ENCODE data around the gene OSBPL9.
"Not testable (repeated sequence)": the region's sequence is repeated elsewhere in the genome, so short reads cannot be mapped to it uniquely, and the experiment has no call there.

OSBPL9 gene

DNA sequence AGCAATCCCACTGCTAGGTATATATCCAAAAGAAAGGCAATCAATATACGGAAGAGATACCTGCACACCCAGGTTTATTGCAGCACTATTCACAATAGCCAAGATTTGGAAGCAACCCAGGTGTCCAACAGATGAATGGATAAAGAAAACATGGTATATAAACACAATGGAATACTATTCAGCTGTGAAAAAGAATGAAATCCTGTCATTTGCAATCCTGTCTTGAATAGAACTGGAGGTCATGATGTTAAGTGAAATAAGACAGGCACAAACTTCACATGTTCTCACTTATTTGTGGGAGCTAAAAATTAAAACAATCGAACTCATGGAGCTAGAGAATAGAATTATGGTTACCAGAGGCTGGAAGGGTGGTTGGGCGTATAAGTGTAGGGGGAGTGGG, 101.0 kb downstream of the OSBPL9 start:
- no peak for FAIRE-seq

DNA sequence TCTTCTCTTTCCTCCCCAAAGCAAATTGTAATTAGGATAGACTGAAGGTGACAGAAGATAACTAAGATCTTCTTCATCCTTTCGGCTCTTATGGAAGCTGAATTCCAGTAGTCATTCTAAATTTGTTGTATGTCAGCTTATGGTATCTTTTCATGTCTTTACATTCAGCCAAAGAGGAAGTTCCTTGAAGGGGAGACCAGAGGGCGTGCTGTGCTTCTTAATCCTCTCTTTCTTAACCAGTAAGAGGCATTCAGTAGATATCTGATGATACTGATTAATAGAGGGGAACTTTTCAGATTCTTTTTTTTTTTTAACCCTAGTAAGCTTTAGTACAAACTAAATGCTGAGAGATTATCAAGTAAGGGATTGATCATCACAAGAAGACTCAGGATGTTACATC, 102.3 kb downstream of the OSBPL9 start:
- no peak for FAIRE-seq

DNA sequence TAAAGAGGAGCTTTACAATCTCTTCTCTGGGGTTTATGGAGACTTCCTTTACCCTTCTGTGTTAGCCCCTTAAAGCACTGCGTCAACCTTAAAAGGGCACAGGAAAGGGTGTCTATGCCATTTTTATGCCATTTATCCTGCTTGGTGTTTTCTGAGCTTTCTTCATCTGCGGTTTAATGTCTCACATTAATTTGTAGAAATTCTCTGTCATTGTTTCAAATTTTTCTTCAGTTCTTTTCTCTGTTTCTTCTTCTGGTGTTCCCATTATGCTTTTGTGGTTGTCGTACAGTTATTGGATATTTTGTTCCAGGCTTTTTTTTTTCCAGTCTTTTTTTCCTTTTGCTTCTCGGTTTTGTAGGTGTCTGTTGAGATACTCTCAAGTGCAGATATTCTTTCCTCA, 107.9 kb downstream of the OSBPL9 start:
- no peak for FAIRE-seq

DNA sequence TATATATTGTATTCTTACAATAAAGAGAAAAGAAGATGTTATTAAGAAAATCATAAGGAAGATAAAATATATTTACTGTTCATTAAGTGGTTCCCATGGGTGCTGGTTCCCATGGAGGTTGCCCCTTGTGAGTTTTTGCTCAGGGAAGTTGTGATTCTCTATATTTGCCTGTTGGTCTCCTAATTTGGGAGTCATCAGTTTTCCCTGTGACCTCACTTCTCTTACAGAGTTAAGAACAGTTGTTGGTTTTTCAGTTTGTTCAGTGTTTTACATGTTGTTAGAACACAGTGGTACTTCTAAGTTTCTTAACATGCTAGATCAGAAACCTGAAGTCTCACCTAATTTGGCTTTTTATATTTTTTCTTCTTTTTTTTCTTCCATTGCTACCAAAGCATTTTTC, 109.2 kb downstream of the OSBPL9 start:
- no peak for FAIRE-seq

DNA sequence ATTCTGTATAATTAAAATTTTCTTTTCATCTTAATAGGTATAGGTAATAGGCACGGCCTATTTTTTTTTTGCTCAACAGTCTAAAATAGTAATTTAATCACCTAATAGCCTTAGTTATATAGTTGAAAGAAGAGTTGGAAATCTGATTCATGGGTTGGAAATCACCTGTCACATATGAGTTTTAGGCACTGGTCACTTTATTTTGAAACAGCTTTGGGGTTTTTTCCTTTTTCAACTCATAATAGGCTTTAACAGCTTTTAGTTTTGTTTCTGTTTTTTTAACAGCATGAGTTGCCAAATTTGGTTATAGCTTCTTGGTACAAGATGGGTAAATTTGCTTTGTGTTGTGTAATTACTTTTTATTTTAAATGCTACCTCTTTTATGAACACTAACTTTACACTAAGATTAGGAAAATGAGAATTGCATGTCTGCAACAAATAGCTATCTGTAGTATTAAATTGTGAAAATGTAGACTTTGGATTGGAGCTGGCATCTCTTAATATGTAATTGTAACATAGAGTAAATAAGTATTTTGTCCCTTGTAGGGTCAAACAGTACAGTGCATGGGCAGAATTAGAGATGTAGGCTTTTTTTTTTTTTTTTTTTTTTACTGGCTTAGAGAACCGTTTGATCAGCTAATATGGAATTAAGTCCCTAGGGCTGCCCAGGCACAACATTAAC, 109.8 kb downstream of the OSBPL9 start:
- FAIRE-seq = no peak

DNA sequence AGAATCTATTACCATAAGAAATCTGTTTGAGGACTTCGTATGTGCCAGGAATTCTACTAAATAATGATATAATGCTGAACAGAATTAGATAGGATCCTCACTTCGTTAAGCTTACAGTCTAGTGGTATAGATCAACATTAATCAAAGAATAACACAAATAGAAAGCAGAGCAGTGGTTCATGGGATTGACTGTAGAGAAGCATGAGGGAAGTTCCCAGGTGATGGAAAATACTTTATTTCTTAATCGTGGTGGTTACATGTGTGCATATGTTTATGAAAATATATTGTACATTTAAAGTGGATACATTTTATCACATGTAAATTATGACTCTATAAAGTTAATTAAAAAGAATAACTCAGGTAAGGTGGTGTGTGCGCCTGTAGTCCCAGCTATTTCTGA, 110.5 kb downstream of the OSBPL9 start:
- no peak for FAIRE-seq

DNA sequence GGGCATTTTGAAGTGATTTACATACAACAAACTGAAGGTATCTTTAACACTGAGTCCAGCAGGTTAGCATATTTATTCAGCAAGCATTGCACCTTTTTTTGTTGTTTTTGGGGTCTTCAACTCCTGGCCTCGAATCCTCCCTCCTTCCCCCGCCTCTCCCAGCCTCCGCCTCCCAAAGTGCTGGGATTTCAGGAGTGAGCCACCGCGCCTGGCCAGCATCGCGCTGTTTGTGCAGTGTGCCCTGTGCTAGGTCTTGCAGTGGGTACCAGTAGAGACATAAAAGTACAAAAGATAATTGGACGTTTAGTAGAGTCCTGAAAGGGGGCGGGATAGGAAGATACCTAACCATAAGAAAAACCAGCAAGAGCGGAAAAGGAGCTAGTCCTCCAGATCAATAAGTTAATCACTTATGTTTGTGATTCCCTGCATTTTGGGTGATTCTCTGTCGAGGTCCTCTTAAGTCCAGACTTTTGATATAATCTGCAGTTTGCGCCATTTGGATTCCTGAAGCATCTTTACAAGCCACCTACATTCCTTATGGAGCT, 111.8 kb downstream of the OSBPL9 start:
- FAIRE-seq = no peak

DNA sequence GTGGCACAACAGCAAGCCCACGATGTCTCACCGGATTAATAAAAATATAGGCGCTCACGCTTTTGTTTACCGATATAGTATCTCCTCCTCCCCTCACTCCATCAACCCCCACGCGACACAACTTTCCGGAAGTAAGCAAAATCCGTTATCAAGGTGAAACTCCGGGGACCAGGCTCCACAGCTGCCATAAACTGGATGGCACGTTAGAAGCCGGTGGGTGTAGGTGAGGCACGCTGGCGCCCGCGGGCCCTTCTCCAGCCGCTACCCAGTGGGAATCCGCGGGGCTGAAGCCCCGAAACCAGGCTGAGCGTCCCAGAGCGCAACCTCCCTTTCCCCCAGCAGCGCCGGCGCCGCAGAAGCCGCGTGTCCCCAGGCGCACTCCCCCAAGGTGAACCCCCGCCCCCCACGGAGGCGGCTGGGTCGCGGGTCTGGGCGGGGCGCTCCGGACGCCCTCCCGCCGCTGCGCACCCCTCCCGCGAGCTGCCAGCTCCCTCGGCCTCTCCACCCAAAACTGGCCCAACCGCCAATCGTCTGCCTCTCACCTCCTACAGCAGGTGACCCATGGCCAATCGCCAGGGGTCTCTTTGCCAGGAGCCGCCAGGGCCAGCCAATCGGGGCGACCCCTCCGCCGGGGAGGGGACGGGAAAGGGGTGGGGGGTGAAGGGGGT, 112.4 kb downstream of the OSBPL9 start:
- no peak for FAIRE-seq

DNA sequence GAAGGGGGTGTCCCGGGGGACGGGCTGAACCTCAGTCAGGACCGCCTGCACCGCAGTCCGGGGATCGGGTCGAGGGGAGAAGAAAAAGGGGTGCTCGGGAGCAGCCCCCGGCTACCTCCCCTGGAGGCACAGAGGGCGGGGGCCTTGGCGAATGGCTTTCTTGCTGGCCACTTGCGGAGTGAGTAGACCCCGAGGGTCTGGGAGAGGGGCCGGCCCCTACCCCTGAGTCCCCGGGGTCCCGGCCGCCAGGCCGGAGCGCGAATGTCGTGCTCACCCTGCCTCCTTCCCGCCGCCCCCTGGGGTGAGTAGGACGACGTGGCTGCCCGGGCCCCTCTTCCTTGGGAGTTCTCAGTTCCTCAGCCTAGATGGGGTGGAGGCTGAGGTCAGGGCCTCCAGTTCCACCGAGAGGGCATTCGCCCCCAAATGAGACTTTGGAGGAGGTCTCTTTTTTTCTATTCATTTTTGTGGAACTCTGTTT, 113.0 kb downstream of the OSBPL9 start:
- no peak for FAIRE-seq

DNA sequence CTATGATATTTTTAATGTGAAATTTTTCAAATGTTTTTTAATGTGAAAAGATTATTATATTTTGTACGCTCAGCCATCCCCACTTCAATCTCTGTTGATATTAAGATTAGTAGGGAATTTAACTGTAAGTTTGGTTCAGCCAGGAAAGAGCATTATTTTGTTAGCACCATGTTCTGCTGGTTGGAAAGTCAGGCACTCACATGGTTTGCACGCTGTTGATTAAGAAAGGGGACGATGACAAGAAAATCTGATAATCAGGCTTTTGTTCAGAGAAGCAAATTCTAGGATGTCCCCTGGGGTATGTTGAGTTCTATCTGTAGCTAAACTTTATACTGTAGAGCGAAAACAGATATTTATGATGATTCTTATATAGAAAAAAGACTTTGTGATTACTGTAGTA, 115.1 kb downstream of the OSBPL9 start:
- FAIRE-seq = no peak

DNA sequence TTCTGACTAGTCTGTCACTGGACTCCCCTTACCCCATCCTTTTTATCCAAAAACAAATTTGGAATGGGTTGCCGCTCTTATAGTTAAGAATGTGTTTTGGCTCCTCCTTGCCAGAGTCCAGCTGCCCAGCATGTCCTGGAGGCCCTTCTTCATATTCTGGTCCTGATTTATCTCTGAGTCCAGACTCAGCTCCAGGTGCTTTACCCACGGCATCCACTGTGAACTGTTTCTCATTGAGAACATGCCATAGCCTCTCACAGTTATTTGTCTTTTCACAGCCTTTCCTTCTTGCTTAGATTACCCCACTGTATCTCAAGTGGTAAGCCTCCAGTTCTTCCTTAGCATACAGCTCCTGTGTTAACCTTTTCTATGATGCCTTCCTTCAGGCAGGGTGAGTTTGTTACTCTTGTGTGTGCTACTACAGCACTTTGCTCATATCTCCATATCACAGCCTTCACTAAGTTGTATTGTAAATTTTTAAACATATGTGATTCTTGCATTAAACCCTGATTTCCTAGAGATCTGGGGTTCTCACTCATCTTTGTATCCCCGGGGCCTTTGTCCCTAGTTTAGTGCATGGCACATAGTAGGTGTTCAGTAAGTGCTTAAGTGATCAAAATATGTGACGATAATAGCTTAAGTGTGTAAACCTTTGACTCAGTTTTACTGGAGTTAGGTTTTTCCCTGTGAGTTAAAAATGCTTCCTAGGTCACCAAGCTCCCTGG, 116.0 kb downstream of the OSBPL9 start:
- no peak for FAIRE-seq

DNA sequence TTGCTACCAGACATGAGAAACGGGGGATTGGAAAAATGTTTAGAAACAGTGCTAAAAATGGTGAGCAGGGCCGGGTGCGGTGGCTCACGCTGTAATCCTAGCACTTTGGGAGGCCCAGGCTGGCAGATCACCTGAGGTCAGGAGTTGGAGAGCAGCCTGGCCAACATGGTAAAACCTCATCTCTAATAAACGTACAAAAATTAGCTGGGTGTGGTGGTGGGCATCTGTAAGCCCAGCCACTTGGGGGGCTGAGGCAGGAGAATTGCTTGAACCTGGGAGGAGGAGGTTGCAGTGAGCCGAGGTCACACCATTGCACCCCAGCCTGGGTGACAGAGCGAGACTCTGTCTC, 116.5 kb downstream of the OSBPL9 start:
- FAIRE-seq = not testable (repeated sequence)

DNA sequence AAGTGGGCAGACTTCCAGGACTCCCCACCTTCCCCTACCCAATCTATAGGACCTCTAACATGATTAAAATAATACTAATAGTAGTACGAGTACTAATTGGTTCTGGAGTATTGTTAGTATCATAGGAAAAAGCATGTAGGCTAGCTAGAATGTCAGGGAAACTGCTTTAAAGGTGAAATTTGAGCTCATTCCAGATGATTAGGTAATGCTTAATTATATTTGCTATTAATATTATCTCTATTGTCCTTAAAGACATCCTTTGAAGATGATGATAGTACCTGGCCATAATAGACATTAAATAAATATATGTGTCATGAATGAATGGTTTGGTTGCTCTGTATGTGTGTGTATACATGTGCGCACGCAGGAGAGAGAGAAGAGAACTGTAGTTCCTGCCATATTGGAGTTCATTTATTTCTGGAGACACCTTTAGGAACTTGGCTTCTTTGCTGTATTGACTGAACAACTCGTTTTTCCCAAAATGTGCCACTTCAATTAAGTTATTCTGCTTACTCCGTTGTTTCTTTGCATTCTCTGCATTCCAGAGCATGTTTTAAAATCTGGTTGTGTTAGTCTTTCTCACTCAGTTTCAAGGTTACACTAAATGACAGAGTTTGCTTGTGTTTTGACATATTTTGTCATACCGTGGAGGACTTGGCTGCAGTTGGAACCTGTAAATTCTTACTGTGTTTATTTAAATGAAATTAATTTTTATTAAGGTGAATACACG, 117.1 kb downstream of the OSBPL9 start:
- no peak for FAIRE-seq

DNA sequence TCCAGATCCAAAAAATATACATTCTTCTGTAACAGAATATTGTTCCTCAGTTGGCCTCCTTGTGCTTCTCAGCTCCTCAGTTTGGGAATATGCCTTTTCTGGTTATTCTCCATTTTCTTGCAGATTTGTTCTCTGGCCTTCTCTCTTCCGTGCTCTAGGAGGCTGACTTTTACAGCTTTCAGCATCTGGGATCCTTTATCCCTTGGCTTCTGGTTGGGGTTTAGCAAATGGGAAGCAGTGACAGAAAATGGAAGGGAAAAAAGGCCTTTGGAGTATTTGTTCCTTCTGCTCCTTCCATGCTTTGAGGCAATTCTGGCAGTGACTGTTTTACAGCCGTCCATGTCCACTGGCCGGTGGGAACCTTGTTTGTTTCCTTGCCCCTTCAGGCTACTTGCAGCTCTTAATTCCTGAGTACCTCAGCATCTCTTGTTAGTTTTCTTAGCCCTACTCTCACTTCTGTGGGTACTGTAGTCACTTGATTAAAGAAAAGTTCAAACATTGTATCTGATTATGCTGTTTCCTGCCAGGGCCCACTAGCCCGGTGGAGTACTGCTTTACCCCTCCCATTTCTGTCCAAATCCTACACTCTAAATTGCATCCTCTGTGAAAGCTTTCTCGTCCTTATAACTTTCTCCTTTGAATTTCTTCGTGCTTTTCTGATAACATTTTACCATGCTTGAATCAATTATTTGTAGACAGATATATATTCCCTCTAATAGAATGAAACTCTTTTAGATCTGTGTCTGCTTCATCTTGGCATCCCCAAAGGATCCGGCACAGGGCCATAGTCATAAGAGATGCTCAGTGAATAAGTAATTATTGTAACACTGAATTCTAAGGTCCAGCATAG, 118.2 kb downstream of the OSBPL9 start:
- FAIRE-seq = no peak

DNA sequence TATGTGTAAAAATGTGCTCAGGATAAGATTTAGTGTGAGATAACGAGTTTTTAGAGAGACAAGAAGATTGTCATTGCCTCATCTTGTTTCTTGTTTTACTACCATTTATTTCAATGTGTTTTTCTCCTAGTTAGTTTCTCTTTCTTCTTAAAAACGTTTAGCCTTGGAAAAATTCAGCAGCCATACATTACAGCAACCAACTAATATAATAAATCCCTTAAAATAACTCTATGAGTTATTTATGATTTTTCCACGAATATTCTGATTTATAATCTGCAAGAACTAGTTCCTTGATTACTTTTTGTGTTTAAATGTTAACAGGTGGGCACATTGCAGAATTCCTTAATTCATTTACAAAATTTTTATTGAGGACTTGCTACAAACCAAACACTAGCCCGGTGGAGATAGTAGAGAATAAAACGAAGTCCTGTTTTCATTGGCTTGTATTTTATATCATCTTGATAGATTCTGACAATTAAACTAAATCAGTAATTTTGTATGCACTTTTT, 118.9 kb downstream of the OSBPL9 start:
- FAIRE-seq = no peak

DNA sequence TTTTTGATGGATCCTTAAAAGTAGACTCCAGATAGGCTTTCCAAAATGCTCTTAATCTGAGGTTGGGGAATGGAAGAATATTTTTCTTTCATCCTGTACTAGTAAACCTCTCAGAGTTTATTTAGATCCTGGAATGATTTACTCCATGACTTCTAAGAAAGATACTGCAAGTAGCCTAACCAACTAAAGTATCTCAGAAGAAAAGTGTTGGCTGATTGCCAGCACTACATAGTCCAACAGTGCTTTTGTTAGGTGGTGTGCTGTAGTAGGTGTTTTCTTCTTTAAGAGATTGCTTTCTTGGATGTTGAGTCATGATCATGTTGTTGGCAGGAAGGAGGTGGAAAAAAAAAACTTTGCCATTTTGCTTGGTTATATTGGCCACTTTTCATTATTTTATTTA, 119.8 kb downstream of the OSBPL9 start:
- no peak for FAIRE-seq

DNA sequence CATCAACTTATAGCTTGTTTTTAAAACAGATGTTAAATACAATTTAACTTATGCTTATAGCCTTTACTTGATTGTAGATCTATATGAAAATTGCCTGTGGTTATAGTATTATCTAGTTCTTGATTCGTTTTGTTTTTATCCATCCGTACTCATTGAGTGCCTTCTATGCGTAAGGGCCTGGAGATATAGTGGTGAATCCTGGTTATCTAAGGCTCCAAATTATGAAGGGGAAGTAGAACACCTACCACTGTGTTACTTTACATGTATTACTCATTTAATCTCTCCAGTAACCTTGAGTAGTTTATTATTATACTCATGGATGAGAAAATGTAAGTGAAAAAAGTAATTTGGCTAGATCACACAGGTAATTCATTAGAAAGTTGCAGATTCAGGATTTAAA, 121.8 kb downstream of the OSBPL9 start:
- FAIRE-seq = no peak

DNA sequence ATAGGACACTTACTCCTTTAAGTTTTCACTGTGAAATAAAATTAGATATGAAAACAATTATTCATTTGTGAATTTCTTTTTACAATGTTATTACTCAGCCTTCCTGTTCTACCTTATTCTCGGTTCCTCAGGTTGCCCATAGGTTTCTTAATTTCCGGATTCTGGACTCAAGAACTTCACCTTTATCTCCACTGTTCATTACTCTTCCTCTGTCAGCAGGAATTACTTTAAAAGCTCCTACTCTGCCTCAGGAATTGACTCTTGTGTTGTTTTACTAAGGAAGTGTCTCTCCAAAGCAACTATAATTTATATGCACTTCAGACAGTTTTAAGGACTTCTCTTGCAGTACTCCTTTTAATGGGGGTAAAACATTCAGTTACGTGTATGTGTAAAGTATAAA, 123.8 kb downstream of the OSBPL9 start:
- no peak for FAIRE-seq

DNA sequence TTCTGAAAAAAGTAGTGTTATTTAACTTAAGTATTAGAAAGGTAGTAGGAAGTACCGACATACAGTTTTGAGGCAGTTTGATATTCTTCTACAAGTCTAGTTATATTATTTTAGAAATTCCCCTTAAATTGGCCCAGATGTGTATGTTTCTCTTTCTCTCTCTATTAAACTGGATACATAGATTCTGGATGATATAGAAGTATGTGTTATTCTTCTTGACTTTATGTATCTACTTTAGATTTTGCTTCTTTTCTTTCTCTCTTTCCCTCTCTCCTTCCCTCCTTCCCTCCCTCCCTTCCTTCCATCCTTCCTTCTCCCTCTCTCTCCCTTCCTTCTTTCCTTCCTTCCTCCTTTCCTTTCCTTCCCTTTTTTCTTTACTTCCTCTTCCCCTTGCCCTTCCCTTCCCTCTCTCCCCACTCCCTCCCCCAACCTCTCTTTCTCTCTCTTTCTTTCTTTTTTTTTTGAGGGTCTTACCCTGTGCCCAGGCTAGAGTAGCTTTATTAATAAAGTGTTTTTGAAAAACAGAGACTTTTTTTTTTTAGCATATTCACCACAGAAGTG, 124.3 kb downstream of the OSBPL9 start:
- FAIRE-seq = no peak

DNA sequence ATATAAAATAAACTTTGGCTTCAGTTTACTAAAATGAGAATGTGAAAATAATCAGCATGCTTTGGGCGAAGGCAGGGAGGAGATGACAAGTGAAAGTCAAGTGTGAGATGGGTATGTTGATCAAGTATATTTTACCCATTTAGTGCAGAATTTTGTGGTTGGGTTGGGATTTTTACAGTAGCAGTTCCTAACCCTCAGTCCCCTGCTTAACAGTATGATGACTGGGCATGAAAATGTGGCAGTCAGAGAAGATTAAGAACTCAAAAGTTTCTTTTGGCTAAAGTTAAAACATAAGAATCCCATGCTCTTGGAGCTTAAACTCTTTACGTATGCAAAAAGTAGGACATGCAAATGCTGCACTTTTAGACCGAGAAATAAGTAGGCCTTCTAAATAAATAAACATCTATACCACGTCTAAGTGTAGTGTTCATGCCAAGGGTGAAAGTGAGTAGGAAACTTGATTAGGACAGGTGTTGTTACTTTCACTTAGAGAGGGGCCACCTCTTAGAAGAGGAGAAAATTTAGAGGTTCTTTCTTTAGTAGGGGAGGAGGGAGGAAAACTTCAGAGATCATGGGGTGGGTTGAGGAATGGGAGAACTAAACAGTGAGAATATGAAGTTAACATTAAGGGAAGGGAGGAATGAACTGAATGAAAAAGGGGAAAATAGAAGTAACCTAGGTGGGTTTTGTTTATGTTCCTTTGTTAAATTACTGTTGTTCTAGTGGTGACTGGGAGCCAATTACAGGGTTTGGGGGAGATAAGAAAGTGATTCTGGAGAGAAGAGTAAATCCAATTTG, 127.8 kb downstream of the OSBPL9 start:
- no peak for FAIRE-seq

DNA sequence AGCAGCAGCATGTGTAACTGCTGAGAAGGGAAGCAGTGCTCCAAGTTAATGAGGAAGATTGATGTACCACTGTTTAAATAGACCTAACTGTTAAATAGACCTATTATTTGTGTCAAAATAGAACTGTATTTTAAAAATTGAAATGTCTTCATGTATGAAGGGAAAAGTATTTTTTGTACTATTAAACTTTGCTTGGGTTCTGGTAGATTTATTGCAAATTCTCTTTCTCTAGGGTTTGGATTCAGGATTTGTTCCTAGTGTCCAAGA, 128.3 kb downstream of the OSBPL9 start:
- FAIRE-seq = no peak

Data from A204.1 (cell line).